K562 (cell line): ENCODE results near the gene ZNRF1. TPM values are rescaled to one million over a fixed set of nuclear protein-coding genes. Genes with fewer than 3 reads are reported as not detected.

ENCODE experiments used
- ARID1B ChIP-seq: fragments of 450-650 bp; IDR thresholded peaks from 2 replicates; pipeline ENCODE4 v1.6.1; 2016; ENCODE audit warnings: antibody characterized with exemption, mild to moderate bottlenecking, inconsistent platforms
- CEBPG ChIP-seq, 3 experiments: fragments of 200-800 bp in 1 of 3; sonication (Bioruptor generic) in 1 of 3; sonication (generic) in 1 of 3; formaldehyde crosslinking in 1 of 3; IDR thresholded peaks in 2 of 3; conservative IDR thresholded peaks in 1 of 3; 2 replicates each; pipeline versions ENCODE4 v1.6.1 to v1.8.0; 2016 to 2022; ENCODE audit warnings: missing compliant biosample characterization in 2 of 3, missing genetic modification characterization in 2 of 3, mild to moderate bottlenecking in 1 of 3, missing genetic modification reagents in 1 of 3
- GABPB2 ChIP-seq: fragments of 250-450 bp; sonication (Bioruptor Pico); conservative IDR thresholded peaks from 2 replicates; pipeline ENCODE4 v1.5.1; 2021; ENCODE audit warnings: mild to moderate bottlenecking
- HDAC6 ChIP-seq: IDR thresholded peaks from 2 replicates; pipeline ENCODE4 v1.6.1; 2012; ENCODE audit warnings: low read depth, mild to moderate bottlenecking, control low read depth, inconsistent platforms, low read length, moderate library complexity
- IRF2 ChIP-seq: sonication (generic); formaldehyde crosslinking; IDR thresholded peaks from 2 replicates; pipeline ENCODE4 v1.8.1; 2022; ENCODE audit warnings: mild to moderate bottlenecking, missing genetic modification reagents
- NELFE ChIP-seq: IDR thresholded peaks from 2 replicates; pipeline ENCODE4 v1.6.1; 2011; ENCODE audit warnings: mild to moderate bottlenecking; ENCODE audit not compliant: insufficient read depth, insufficient read length
- RBFOX2 ChIP-seq: fragments of 200-400 bp; formaldehyde crosslinking; IDR thresholded peaks from 2 replicates; pipeline ENCODE4 v1.6.1; 2017; ENCODE audit warnings: low read depth, mild to moderate bottlenecking, low read length, moderate library complexity
- SRF ChIP-seq, 2 experiments: fragments of 250-450, 450-650 bp in 1 of 2; sonication (Bioruptor Pico) in 1 of 2; sonication (generic) in 1 of 2; formaldehyde crosslinking; IDR thresholded peaks; 2 replicates each; pipeline versions ENCODE4 v1.5.0 to v1.5.1; 2020 to 2022; ENCODE audit warnings: mild to moderate bottlenecking in 1 of 2, missing genetic modification reagents in 1 of 2
- XRCC5 ChIP-seq: fragments of 200-400 bp; formaldehyde crosslinking; IDR thresholded peaks from 2 replicates; pipeline ENCODE4 v1.6.1; 2017; ENCODE audit warnings: low read depth, mild to moderate bottlenecking, low read length
- ZFP1 ChIP-seq: fragments of 450-650 bp; formaldehyde crosslinking; IDR thresholded peaks from 2 replicates; pipeline ENCODE4 v1.4.0; 2020; ENCODE audit warnings: mild to moderate bottlenecking, mixed read lengths
- polyA plus RNA-seq, 8 experiments: library from polyadenylated mRNA; depleted of rRNA in 4 of 8; stranded (reverse) in 5 of 8; unstranded in 3 of 8; fragments of >200 nt; fragmentation: Nextera tagmentation in 2 of 8; fragmentation: Illumina TruSeq in 1 of 8; extraction: Ambion mirVana in 2 of 8; extraction: Trizol in 1 of 8; gene quantifications; 2 replicates each; pipeline versions ENCODE4 v1.2.1 to v1.2.3, GENCODE V29; 2011 to 2014; ENCODE audit warnings: inconsistent platforms in 1 of 8, missing spikeins in 1 of 8
- total RNA-seq, 7 experiments: library from RNA; depleted of rRNA in 6 of 7; stranded (reverse); fragments of >200 nt in 6 of 7; fragmentation: Illumina TruSeq in 2 of 7; extraction: Trizol in 2 of 7; gene quantifications; 2 replicates each; pipeline versions ENCODE4 v1.2.1 to v1.2.3, GENCODE V29; 2011 to 2021; ENCODE audit warnings: low replicate concordance in 1 of 7
- TF ChIP-seq, protein P1 (sequence below): sonication (generic); formaldehyde crosslinking; IDR thresholded peaks from 2 replicates; pipeline ENCODE4 v1.8.0; 2022; ENCODE audit warnings: missing genetic modification reagents, mild to moderate bottlenecking, borderline replicate concordance

Gene ZNRF1
- total and polyA plus RNA-seq, 9 of the 15 experiments (the other 6 are each of a cell fraction or from before 2014, with no cell fraction given) = 9.5 to 37.7 (median 20.0) TPM

- TF ChIP-seq CEBPG (CRISPR knock-in tag; IDR thresholded peaks at IDR 0.05) = no peak
- peak; percentile 36 to 56; a peak in 3 of 4 replicates for TF ChIP-seq CEBPG (tag; conservative IDR thresholded peaks at IDR 0.05 in 1 of 2, IDR thresholded peaks at IDR 0.05 in 1 of 2)
- TF ChIP-seq NELFE = no peak
- TF ChIP-seq RBFOX2 = no peak
- peak; percentile 100 for TF ChIP-seq ARID1B
- TF ChIP-seq XRCC5 = no peak
- TF ChIP-seq ZFP1 (CRISPR knock-in tag) = no peak
- TF ChIP-seq HDAC6 = no peak
- TF ChIP-seq SRF (CRISPR knock-in tag; IDR thresholded peaks at IDR 0.05) = no peak
- TF ChIP-seq IRF2 = no peak
- no peak for TF ChIP-seq GABPB2 (CRISPR knock-in tag)
- TF ChIP-seq, protein P1, sequence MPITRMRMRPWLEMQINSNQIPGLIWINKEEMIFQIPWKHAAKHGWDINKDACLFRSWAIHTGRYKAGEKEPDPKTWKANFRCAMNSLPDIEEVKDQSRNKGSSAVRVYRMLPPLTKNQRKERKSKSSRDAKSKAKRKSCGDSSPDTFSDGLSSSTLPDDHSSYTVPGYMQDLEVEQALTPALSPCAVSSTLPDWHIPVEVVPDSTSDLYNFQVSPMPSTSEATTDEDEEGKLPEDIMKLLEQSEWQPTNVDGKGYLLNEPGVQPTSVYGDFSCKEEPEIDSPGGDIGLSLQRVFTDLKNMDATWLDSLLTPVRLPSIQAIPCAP (CRISPR knock-in tag) = no peak
- TF ChIP-seq, all 486 proteins: peak for 132
These were observed 44.5 kb downstream of the ZNRF1 start (continued) for GRCh38 chr16:75043175-75043895.
